HFFc6 (cell line): ENCODE data around the gene RUNX1. TPM values are rescaled to one million over a fixed set of nuclear protein-coding genes. Genes with fewer than 3 reads are reported as not detected.

Source experiments
- DNase-seq: peaks from one replicate; pipeline ENCODE4 v3.0.0-alpha.2; 2018
- H3K27ac Mint-ChIP-seq: 2 replicates; pipeline ENCODE4 v1.8.0; 2020; ENCODE audit warnings: mild to moderate bottlenecking, mixed read lengths
- H3K27me3 Mint-ChIP-seq: 2 replicates; pipeline ENCODE4 v1.8.0; 2021; ENCODE audit warnings: mild to moderate bottlenecking, moderate library complexity, mixed read lengths; ENCODE audit not compliant: insufficient read depth
- H3K36me3 Mint-ChIP-seq: 2 replicates; pipeline ENCODE4 v1.8.0; 2021; ENCODE audit warnings: low read depth, mixed read lengths
- H3K4me1 Mint-ChIP-seq: 2 replicates; pipeline ENCODE4 v1.8.0; 2020; ENCODE audit warnings: low read depth, mixed read lengths
- H3K4me3 Mint-ChIP-seq: 2 replicates; pipeline ENCODE4 v1.8.0; 2020; ENCODE audit warnings: mild to moderate bottlenecking, moderate library complexity, mixed read lengths
- H3K9me3 Mint-ChIP-seq: 2 replicates; pipeline ENCODE4 v1.8.0; 2020; ENCODE audit warnings: mild to moderate bottlenecking, mixed read lengths
- CTCF ChIP-seq: fragments of 200-600 bp; sonication (generic); IDR thresholded peaks from 2 replicates; pipeline ENCODE4 v1.5.0; 2021; ENCODE audit warnings: antibody characterized with exemption, mild to moderate bottlenecking
- total RNA-seq, 6 experiments: library from RNA; stranded (reverse); fragmentation: NEBNext Ultra II Directional; extraction: Animal tissue kit (Norgen Biotek cat#: 25700); gene quantifications; 2 replicates in 1 of 6; 3 replicates in 5 of 6; pipeline ENCODE4 v1.2.3, GENCODE V29; 2021

RUNX1 gene
- total RNA-seq, 6 experiments from 2014 or later: 57.4 to 78.9 (median 61.3) TPM

GRCh38 chr21:35005560-35006224 is 43.4 kb downstream of the RUNX1 start:
- H3K9me3 Mint-ChIP-seq: no peaks in the 10 kb centered on the region
- H3K4me1 Mint-ChIP-seq: peaks cover 63% of the 10 kb centered on the region
- no peak overlapping the region for H3K4me3 Mint-ChIP-seq
- no peak for DNase-seq
- no peak for TF ChIP-seq CTCF
- peaks cover 1% of the 10 kb centered on the region for H3K27me3 Mint-ChIP-seq
- H3K36me3 Mint-ChIP-seq: peaks cover 23% of the 10 kb centered on the region
- H3K27ac Mint-ChIP-seq: no peak overlapping the region

GRCh38 chr21:35005077-35005476 is 44.0 kb downstream of the RUNX1 start:
- Mint-ChIP-seq H3K4me1 (peaks cover 64% of the 10 kb centered on the region), H3K27me3 (peaks cover 1% of the 10 kb centered on the region), H3K36me3 (peaks cover 30% of the 10 kb centered on the region), H3K27ac (peak overlapping the region; percentile 58), H3K4me3 (no peak overlapping the region), H3K9me3 (no peaks in the 10 kb centered on the region)
- TF ChIP-seq CTCF: no peak
- DNase-seq: peak; percentile 55

GRCh38 chr21:35004314-35004713 is 44.8 kb downstream of the RUNX1 start:
- Mint-ChIP-seq H3K36me3 (peaks cover 34% of the 10 kb centered on the region), H3K4me1 (peaks cover 72% of the 10 kb centered on the region), H3K27me3 (peaks cover 1% of the 10 kb centered on the region), H3K9me3 (no peaks in the 10 kb centered on the region), H3K27ac (peak overlapping the region; percentile 58), H3K4me3 (no peak overlapping the region)
- no peak for DNase-seq
- TF ChIP-seq CTCF: no peak

GRCh38 chr21:35002879-35003722 is 46.0 kb downstream of the RUNX1 start:
- no peak for TF ChIP-seq CTCF
- no peak overlapping the region for H3K4me3 Mint-ChIP-seq
- no peaks in the 10 kb centered on the region for H3K9me3 Mint-ChIP-seq
- H3K27ac Mint-ChIP-seq: peak overlapping the region; percentile 58
- H3K4me1 Mint-ChIP-seq: peaks cover 83% of the 10 kb centered on the region
- peaks cover 1% of the 10 kb centered on the region for H3K27me3 Mint-ChIP-seq
- H3K36me3 Mint-ChIP-seq: peaks cover 35% of the 10 kb centered on the region
- peak; percentile 53 for DNase-seq

- H3K36me3 Mint-ChIP-seq: peaks cover 21% of the 10 kb centered on the region
- H3K27ac Mint-ChIP-seq: peak overlapping the region; percentile 93
- H3K9me3 Mint-ChIP-seq: no peaks in the 10 kb centered on the region
- H3K4me1 Mint-ChIP-seq: peaks cover 73% of the 10 kb centered on the region
- H3K4me3 Mint-ChIP-seq: peak overlapping the region; percentile 74
- TF ChIP-seq CTCF: no peak
- no peak for DNase-seq
- no peaks in the 10 kb centered on the region for H3K27me3 Mint-ChIP-seq
Observed at GRCh38 chr21:34999397-34999941, 49.6 kb downstream of the RUNX1 start.
